Suprapubic skin (tissue), 4 donors: ENCODE results near the gene PDE9A.

Experiments used
- CTCF ChIP-seq, 2 donors: fragments of 200-600 bp in 1 of 2; fragments of 450-650 bp in 1 of 2; sonication (generic) in 1 of 2; IDR thresholded peaks; one replicate each; pipeline ENCODE4 v1.5.1; 2016 to 2019; ENCODE audit warnings: antibody characterized with exemption in 2 of 2, mild to moderate bottlenecking in 1 of 2, moderate library complexity in 1 of 2
- EP300 ChIP-seq: sonication (generic); formaldehyde crosslinking; IDR thresholded peaks from one replicate; pipeline ENCODE4 v1.6.1; 2017; ENCODE audit warnings: antibody characterized with exemption
- POLR2A ChIP-seq, 2 donors: fragments of 450-650 bp; IDR thresholded peaks; one replicate each; pipeline ENCODE4 v1.6.1; 2017; ENCODE audit warnings: antibody characterized with exemption in 2 of 2, mild to moderate bottlenecking in 2 of 2, moderate library complexity in 2 of 2
- POLR2AphosphoS5 ChIP-seq, 3 donors: sonication (generic); formaldehyde crosslinking; IDR thresholded peaks; one replicate each; pipeline ENCODE4 v1.6.1; 2017; ENCODE audit warnings: antibody characterized with exemption in 3 of 3

- TF ChIP-seq POLR2A (IDR thresholded peaks at IDR 0.05) = no peak
- no peak for TF ChIP-seq CTCF (IDR thresholded peaks at IDR 0.05)
- no peak for TF ChIP-seq EP300
- no peak for TF ChIP-seq POLR2AphosphoS5 (IDR thresholded peaks at IDR 0.05)
Measured at GRCh38 chr21:42622284-42622683, 31.1 kb upstream of the PDE9A start.
